ENCODE data around the gene RRAS2.

- no peak for TF ChIP-seq ZNF292 (tag by site-specific recombination; IDR thresholded peaks at IDR 0.05; ENCODE audit: borderline replicate concordance, low read depth)
- TF ChIP-seq ZNF416 (tag by site-specific recombination; IDR thresholded peaks at IDR 0.05), result no peak
- TF ChIP-seq, protein P1, sequence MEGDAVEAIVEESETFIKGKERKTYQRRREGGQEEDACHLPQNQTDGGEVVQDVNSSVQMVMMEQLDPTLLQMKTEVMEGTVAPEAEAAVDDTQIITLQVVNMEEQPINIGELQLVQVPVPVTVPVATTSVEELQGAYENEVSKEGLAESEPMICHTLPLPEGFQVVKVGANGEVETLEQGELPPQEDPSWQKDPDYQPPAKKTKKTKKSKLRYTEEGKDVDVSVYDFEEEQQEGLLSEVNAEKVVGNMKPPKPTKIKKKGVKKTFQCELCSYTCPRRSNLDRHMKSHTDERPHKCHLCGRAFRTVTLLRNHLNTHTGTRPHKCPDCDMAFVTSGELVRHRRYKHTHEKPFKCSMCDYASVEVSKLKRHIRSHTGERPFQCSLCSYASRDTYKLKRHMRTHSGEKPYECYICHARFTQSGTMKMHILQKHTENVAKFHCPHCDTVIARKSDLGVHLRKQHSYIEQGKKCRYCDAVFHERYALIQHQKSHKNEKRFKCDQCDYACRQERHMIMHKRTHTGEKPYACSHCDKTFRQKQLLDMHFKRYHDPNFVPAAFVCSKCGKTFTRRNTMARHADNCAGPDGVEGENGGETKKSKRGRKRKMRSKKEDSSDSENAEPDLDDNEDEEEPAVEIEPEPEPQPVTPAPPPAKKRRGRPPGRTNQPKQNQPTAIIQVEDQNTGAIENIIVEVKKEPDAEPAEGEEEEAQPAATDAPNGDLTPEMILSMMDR (tag by site-specific recombination; IDR thresholded peaks at IDR 0.05), result no peak
- TF ChIP-seq, protein P2, sequence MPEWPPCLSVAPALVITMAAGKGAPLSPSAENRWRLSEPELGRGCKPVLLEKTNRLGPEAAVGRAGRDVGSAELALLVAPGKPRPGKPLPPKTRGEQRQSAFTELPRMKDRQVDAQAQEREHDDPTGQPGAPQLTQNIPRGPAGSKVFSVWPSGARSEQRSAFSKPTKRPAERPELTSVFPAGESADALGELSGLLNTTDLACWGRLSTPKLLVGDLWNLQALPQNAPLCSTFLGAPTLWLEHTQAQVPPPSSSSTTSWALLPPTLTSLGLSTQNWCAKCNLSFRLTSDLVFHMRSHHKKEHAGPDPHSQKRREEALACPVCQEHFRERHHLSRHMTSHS (tag by site-specific recombination; IDR thresholded peaks at IDR 0.05), result no peak
- no peak for TF ChIP-seq TRIM28 (IDR thresholded peaks at IDR 0.05; ENCODE audit: borderline replicate concordance, low read length)
- no peak for TF ChIP-seq GLIS2 (tag by site-specific recombination; IDR thresholded peaks at IDR 0.05)
- TF ChIP-seq ZNF510 (tag by site-specific recombination; IDR thresholded peaks at IDR 0.05; ENCODE audit: insufficient replicate concordance), result no peak
- TF ChIP-seq ZNF23 (tag by site-specific recombination; IDR thresholded peaks at IDR 0.05; ENCODE audit: borderline replicate concordance), result no peak
- TF ChIP-seq YY1 (tag by site-specific recombination; IDR thresholded peaks at IDR 0.05), result no peak
- TF ChIP-seq ZNF266 (tag by site-specific recombination; IDR thresholded peaks at IDR 0.05; ENCODE audit: low read depth), result no peak
- no peak for TF ChIP-seq ZNF239 (tag by site-specific recombination; IDR thresholded peaks at IDR 0.05)
Observed at GRCh38 chr11:14254533-14255237, 104.3 kb downstream of the RRAS2 start.
